Liver (tissue), 9 donors: ENCODE measurements around the gene INPP5F. TPM values are rescaled to one million over a fixed set of nuclear protein-coding genes. Genes with fewer than 3 reads are reported as not detected.

Source experiments
- DNase-seq: peaks from one replicate; pipeline ENCODE4 v3.0.0-alpha.2; 2017; ENCODE audit warnings: low spot score
- H3K27ac ChIP-seq, 2 donors: one replicate each; pipeline ENCODE4 v1.7.0; 2013; ENCODE audit warnings: inconsistent platforms in 2 of 2, low read length in 2 of 2, control low read depth in 1 of 2, low read depth in 1 of 2, mild to moderate bottlenecking in 1 of 2
- H3K27me3 ChIP-seq, 4 donors: one replicate each; pipeline versions ENCODE4 v1.6.1 to v1.7.0; 2013; ENCODE audit warnings: low read length in 3 of 4, inconsistent platforms in 1 of 4, mild to moderate bottlenecking in 1 of 4, moderate library complexity in 1 of 4; ENCODE audit not compliant: control insufficient read depth in 4 of 4, insufficient read depth in 4 of 4
- H3K36me3 ChIP-seq, 4 donors: one replicate each; pipeline versions ENCODE4 v1.6.1 to v1.7.0; 2013; ENCODE audit warnings: low read length in 3 of 4, mild to moderate bottlenecking in 3 of 4, low read depth in 1 of 4, moderate library complexity in 1 of 4; ENCODE audit not compliant: control insufficient read depth in 4 of 4, insufficient read depth in 3 of 4
- H3K4me1 ChIP-seq, 4 donors: one replicate each; pipeline versions ENCODE4 v1.6.1 to v1.7.0; 2013; ENCODE audit warnings: low read length in 3 of 4, mild to moderate bottlenecking in 3 of 4, moderate library complexity in 1 of 4; ENCODE audit not compliant: control insufficient read depth in 4 of 4, insufficient read depth in 4 of 4
- H3K4me3 ChIP-seq, 3 donors: one replicate each; pipeline versions ENCODE4 v1.6.1 to v1.7.0; 2013; ENCODE audit warnings: low read length in 3 of 3, control low read depth in 1 of 3, low read depth in 1 of 3, mild to moderate bottlenecking in 1 of 3
- H3K9ac ChIP-seq, 2 donors: one replicate each; pipeline ENCODE4 v1.7.0; 2013; ENCODE audit warnings: low read length in 2 of 2, mild to moderate bottlenecking in 2 of 2, moderate library complexity in 2 of 2, control low read depth in 1 of 2, low read depth in 1 of 2
- H3K9me3 ChIP-seq, 4 donors: one replicate each; pipeline versions ENCODE4 v1.6.1 to v1.7.0; 2013; ENCODE audit warnings: low read length in 3 of 4; ENCODE audit not compliant: control insufficient read depth in 4 of 4
- ATF3 ChIP-seq: IDR thresholded peaks from 2 replicates; pipeline ENCODE4 v1.6.1; 2016; ENCODE audit warnings: antibody characterized with exemption
- CTCF ChIP-seq: fragments of 150-350 bp; IDR thresholded peaks from 2 replicates; pipeline ENCODE4 v1.5.1; 2017; ENCODE audit warnings: improper control_type of control experiment, low read depth, low read length; ENCODE audit not compliant: missing input control
- EGR1 ChIP-seq, 2 donors: IDR thresholded peaks; 2 replicates each; pipeline ENCODE4 v1.6.1; 2016 to 2018; ENCODE audit warnings: antibody characterized with exemption in 2 of 2, low read depth in 2 of 2
- FOXA1 ChIP-seq: IDR thresholded peaks from 2 replicates; pipeline ENCODE4 v1.6.1; 2016; ENCODE audit warnings: antibody characterized with exemption
- FOXA2 ChIP-seq: IDR thresholded peaks from 2 replicates; pipeline ENCODE4 v1.6.1; 2016; ENCODE audit warnings: antibody characterized with exemption
- GABPA ChIP-seq, 2 donors: IDR thresholded peaks in 1 of 2; conservative IDR thresholded peaks in 1 of 2; 2 replicates each; pipeline ENCODE4 v1.6.1; 2016; ENCODE audit warnings: antibody characterized with exemption in 2 of 2, mild to moderate bottlenecking in 1 of 2, moderate library complexity in 1 of 2
- HNF4A ChIP-seq, 2 donors: conservative IDR thresholded peaks; 2 replicates each; pipeline ENCODE4 v1.6.1; 2016; ENCODE audit warnings: antibody characterized with exemption in 2 of 2, mild to moderate bottlenecking in 2 of 2
- HNF4G ChIP-seq: IDR thresholded peaks from 2 replicates; pipeline ENCODE4 v1.6.1; 2016; ENCODE audit warnings: antibody characterized with exemption
- MAX ChIP-seq: IDR thresholded peaks from 2 replicates; pipeline ENCODE4 v1.6.1; 2016; ENCODE audit warnings: antibody characterized with exemption
- NR2F2 ChIP-seq: IDR thresholded peaks from 2 replicates; pipeline ENCODE4 v1.6.1; 2016; ENCODE audit warnings: antibody characterized with exemption
- RAD21 ChIP-seq, 2 donors: IDR thresholded peaks; 2 replicates each; pipeline ENCODE4 v1.6.1; 2016; ENCODE audit warnings: antibody characterized with exemption in 2 of 2, mild to moderate bottlenecking in 2 of 2
- REST ChIP-seq: IDR thresholded peaks from 2 replicates; pipeline ENCODE4 v1.6.1; 2016; ENCODE audit warnings: antibody characterized with exemption, mild to moderate bottlenecking
- RXRA ChIP-seq, 2 donors: IDR thresholded peaks; 2 replicates each; pipeline ENCODE4 v1.6.1; 2017 to 2018; ENCODE audit warnings: antibody characterized with exemption in 2 of 2, mild to moderate bottlenecking in 1 of 2
- SP1 ChIP-seq: IDR thresholded peaks from 2 replicates; pipeline ENCODE4 v1.6.1; 2018; ENCODE audit warnings: antibody characterized with exemption, mild to moderate bottlenecking
- TAF1 ChIP-seq: conservative IDR thresholded peaks from 2 replicates; pipeline ENCODE4 v1.6.1; 2016; ENCODE audit warnings: antibody characterized with exemption, mild to moderate bottlenecking
- YY1 ChIP-seq: IDR thresholded peaks from 2 replicates; pipeline ENCODE4 v1.6.1; 2016; ENCODE audit warnings: antibody characterized with exemption, mild to moderate bottlenecking
- WGBS: extraction: QIAGEN DNeasy Blood & Tissue Kit; methylation state at CpG from one replicate; pipeline ENCODE4 v1.1.7; 2013; 5-methylcytosine and 5-hydroxymethylcytosine counted together
- polyA plus RNA-seq, 2 donors: library from polyadenylated mRNA; stranded (reverse) in 1 of 2; unstranded in 1 of 2; fragments of 200-250 nt in 1 of 2; fragments of >200 nt in 1 of 2; fragmentation: Nextera tagmentation in 1 of 2; extraction: Ambion mirVana in 1 of 2; gene quantifications; one replicate each; pipeline versions ENCODE4 v1.2.1 to v1.2.3, GENCODE V29; 2013 to 2015
- total RNA-seq, 2 donors: library from RNA; depleted of rRNA; stranded (reverse); fragments of >200 nt; gene quantifications; one replicate each; pipeline ENCODE4 v1.2.3, GENCODE V29; 2014
- donor health status: healthy.
- donor health status: healthy.
- donor health status: healthy.
- donor health status: healthy.
- donor health status: healthy.

Gene INPP5F
- total and polyA plus RNA-seq, 4 donors: 1.1 to 8.1 (median 2.1) TPM

DNA sequence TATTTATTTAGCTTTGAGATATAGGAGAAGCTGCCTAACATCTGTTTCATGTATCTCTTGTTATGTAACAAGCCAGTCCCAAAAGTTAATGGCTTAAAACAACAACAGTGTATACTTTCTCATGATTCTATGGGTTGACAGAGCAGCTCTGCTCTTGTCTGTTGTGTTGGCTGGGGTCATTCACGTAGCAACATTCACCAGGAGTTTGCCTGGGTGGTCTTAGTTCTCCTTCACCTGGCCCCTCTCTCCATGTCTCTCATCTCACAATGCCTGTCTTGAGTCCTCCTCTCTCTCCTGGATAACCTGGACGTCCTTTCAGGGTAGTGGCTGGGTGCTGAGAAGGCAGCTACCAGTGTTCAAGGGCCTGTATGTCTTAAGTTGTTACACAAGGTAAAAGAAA, 27.5 kb downstream of the INPP5F start (continued):
- TF ChIP-seq NR2F2 (no peak), CTCF (no peak), FOXA2 (no peak), RAD21 (IDR thresholded peaks at IDR 0.05) (no peak), HNF4A (conservative IDR thresholded peaks at IDR 0.05) (no peak), SP1 (no peak)

GRCh38 chr10:119754085-119754484, 28.2 kb downstream of the INPP5F start:
- Histone ChIP-seq H3K9ac (no peak overlapping the region), H3K9me3 (no peaks in the 10 kb centered on the region), H3K4me3 (no peak overlapping the region), H3K27me3 (no peaks in the 10 kb centered on the region), H3K4me1 (no peaks in the 10 kb centered on the region), H3K36me3 (no peaks in the 10 kb centered on the region), H3K27ac (no peak overlapping the region)
- TF ChIP-seq MAX: no peak
- TF ChIP-seq EGR1 (IDR thresholded peaks at IDR 0.05; ENCODE audit: low read depth in 2 of 2): no peak
- TF ChIP-seq FOXA2: no peak
- no peak for TF ChIP-seq HNF4G
- no peak for TF ChIP-seq HNF4A (conservative IDR thresholded peaks at IDR 0.05)
- no peak for TF ChIP-seq ATF3
- no peak for TF ChIP-seq RXRA (IDR thresholded peaks at IDR 0.05)
- no peak for TF ChIP-seq FOXA1
- TF ChIP-seq GABPA (IDR thresholded peaks at IDR 0.05 in 1 of 2, conservative IDR thresholded peaks at IDR 0.05 in 1 of 2): no peak
- TF ChIP-seq YY1: no peak
- no peak for TF ChIP-seq REST
- TF ChIP-seq TAF1: no peak
- WGBS: 89% methylated on average over 5 of the region's 5 CpGs
- DNase-seq: peak; percentile 43

GRCh38 chr10:119754936-119755335, 29.1 kb downstream of the INPP5F start:
- DNase-seq: no peak
- Histone ChIP-seq H3K36me3 (no peaks in the 10 kb centered on the region), H3K4me1 (no peaks in the 10 kb centered on the region), H3K4me3 (no peak overlapping the region), H3K9me3 (no peaks in the 10 kb centered on the region), H3K27ac (no peak overlapping the region), H3K27me3 (no peaks in the 10 kb centered on the region), H3K9ac (no peak overlapping the region)
- WGBS: 93% methylated on average over 4 of the region's 4 CpGs
- TF ChIP-seq HNF4G: no peak
- TF ChIP-seq TAF1: no peak
- no peak for TF ChIP-seq RAD21 (IDR thresholded peaks at IDR 0.05)
